H1 (cell line): Measurements from ENCODE around the gene UBE2V1. TPM values are rescaled to one million over a fixed set of nuclear protein-coding genes. Genes with fewer than 3 reads are reported as not detected.

Source experiments
- BCL11A ChIP-seq, 2 experiments: IDR thresholded peaks; one replicate each; pipeline ENCODE4 v1.6.1; 2011; ENCODE audit warnings: low read depth in 2 of 2, low read length in 2 of 2, mild to moderate bottlenecking in 2 of 2
- CHD2 ChIP-seq: IDR thresholded peaks from 2 replicates; pipeline ENCODE4 v1.6.1; 2012; ENCODE audit warnings: low read length, improper control_type of control experiment
- EZH2 ChIP-seq: fragments of 200-600 bp; sonication (generic); IDR thresholded peaks from 2 replicates; pipeline ENCODE4 v1.7.1; 2012; ENCODE audit warnings: low read depth, mild to moderate bottlenecking, moderate library complexity, low read length, inconsistent platforms; ENCODE audit not compliant: severe bottlenecking
- HDAC2 ChIP-seq, 2 experiments: fragments of 300-600 bp in 1 of 2; sonication (generic) in 1 of 2; IDR thresholded peaks; 2 replicates each; pipeline ENCODE4 v1.6.1; 2011 to 2012; ENCODE audit warnings: low read depth in 2 of 2, low read length in 2 of 2, mild to moderate bottlenecking in 2 of 2, moderate library complexity in 2 of 2, borderline replicate concordance in 1 of 2, inconsistent platforms in 1 of 2
- MAFK ChIP-seq: IDR thresholded peaks from 2 replicates; pipeline ENCODE4 v1.6.1; 2012; ENCODE audit warnings: low read depth, mild to moderate bottlenecking, improper control_type of control experiment, low read length
- RFX5 ChIP-seq: IDR thresholded peaks from 2 replicates; pipeline ENCODE4 v1.6.1; 2011; ENCODE audit warnings: low read depth, low read length, improper control_type of control experiment, borderline replicate concordance
- TCF12 ChIP-seq: IDR thresholded peaks from 2 replicates; pipeline ENCODE4 v1.6.1; 2011; ENCODE audit warnings: low read depth, mild to moderate bottlenecking, low read length
- polyA plus RNA-seq, 7 experiments: library from polyadenylated mRNA; depleted of rRNA in 3 of 7; stranded (reverse) in 5 of 7; unstranded in 2 of 7; fragments of >200 nt in 5 of 7; fragments of 200-250 nt in 2 of 7; gene quantifications; 1 replicate in 5 of 7; 2 replicates in 1 of 7; 4 replicates in 1 of 7; pipeline versions ENCODE4 v1.2.1 to v1.2.3, GENCODE V29; 2011 to 2013; ENCODE audit warnings: missing spikeins in 2 of 7, mixed read lengths in 2 of 7
- total RNA-seq: library from RNA; stranded (reverse); fragmentation: NEBNext Ultra II Directional; extraction: Animal tissue kit (Norgen Biotek cat#: 25700); gene quantifications from 2 replicates; pipeline ENCODE4 v1.2.1, GENCODE V29; 2021

The UBE2V1 gene
- total and polyA plus RNA-seq, 2 of the 8 experiments (the other 6 are each of a cell fraction or from before 2014, with no cell fraction given), result 141 to 184 TPM

DNA sequence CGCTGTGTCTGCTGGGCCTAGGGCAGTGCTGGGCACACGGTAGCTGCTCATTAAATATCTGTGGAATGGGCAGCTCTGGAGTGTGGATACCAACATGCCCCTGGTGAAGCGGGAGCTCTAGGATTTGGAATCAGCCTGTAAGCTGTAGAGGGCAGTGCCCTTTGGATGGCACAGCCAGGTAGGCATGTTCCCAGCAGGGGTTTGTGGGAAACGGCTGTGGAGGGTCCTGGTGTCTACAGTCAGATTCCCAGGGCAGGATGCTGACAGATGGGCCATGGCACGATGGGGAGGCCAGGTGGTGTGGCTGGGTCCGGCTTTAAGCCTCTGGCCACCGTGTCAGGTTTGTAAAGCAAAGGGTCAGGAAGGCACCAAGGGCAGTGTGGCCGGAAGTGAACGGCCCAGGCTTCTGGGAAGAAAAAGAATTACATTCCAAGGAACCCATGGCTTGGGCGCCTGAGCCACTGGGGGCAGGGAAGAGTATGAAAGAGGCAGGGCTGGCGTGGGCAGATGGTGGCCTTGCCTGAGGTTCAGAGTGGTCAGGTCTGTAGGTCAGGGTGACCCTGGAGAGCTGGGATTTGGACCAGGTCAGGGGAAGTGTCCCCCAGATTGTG is 44.8 kb downstream of the UBE2V1 start (continued):
- no peak for TF ChIP-seq MAFK
- no peak for TF ChIP-seq BCL11A (IDR thresholded peaks at IDR 0.05; ENCODE audit: low read depth in 2 of 2, low read length in 2 of 2)
- TF ChIP-seq RFX5, result no peak
- TF ChIP-seq HDAC2 (IDR thresholded peaks at IDR 0.05; ENCODE audit: borderline replicate concordance in 1 of 2, low read depth in 2 of 2, low read length in 2 of 2), result no peak
- no peak for TF ChIP-seq EZH2
- no peak for TF ChIP-seq CHD2
- TF ChIP-seq TCF12, result no peak
